HG02678 (cell line): Measurements from ENCODE around the gene SLIT2.

Source experiments
- ATAC-seq: cut with Tn5 transposase; IDR thresholded peaks from one replicate; pipeline ENCODE4 v1.9.1; 2021; ENCODE audit warnings: mild to moderate bottlenecking, moderate library complexity; ENCODE audit not compliant: unreplicated experiment

SLIT2 gene

DNA sequence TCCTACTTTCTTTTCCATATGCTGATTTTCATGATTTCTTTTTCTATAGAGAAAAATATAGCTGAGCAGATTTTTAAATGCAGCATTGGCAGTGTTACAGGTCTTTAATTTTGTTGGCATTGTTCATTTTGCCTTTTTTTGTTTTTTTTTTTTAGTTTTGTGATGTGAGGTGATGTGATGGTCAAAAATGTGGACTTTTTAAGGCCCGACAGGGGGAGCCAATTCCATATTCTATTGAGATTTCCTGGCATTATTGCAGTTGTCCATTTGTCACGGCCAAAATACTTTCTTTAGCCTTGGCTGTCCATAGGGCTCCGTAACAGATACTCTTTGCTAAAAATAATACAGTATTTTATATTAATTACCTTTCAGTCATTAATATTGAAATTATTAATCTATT lies 47.8 kb downstream of the SLIT2 start:
- no peak for ATAC-seq

DNA sequence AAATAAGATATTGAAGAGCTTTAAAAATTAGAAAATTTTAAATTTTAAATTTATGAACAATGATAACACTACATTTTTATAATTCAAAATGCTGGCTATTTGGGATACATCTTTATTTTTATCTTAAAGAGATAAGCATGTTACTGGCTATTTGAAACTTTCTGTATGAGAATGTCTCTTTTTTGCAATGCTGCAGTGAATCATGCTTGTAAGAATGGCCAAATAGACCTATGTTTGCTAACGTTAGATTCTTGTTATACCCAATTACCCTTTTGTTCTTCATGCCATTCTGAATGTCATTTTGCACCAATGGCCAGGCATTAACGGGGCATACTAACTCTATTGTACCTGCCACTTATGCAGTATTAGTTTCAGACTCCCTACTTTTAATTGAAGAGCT lies 49.5 kb downstream of the SLIT2 start:
- no peak for ATAC-seq
